SIG-M5 treated with dmso at 0.1 percent for 504 hours (cell line): ENCODE measurements around the gene GAB2.
"Not testable (repeated sequence)": the region's sequence is repeated elsewhere in the genome, so short reads cannot be mapped to it uniquely, and the experiment has no call there.

Experiments used
- DNase-seq: peaks from one replicate; lab custom pipeline; 2025; ENCODE audit not compliant: unreplicated experiment; lab: John Stamatoyannopoulos, UW

The GAB2 gene

DNA sequence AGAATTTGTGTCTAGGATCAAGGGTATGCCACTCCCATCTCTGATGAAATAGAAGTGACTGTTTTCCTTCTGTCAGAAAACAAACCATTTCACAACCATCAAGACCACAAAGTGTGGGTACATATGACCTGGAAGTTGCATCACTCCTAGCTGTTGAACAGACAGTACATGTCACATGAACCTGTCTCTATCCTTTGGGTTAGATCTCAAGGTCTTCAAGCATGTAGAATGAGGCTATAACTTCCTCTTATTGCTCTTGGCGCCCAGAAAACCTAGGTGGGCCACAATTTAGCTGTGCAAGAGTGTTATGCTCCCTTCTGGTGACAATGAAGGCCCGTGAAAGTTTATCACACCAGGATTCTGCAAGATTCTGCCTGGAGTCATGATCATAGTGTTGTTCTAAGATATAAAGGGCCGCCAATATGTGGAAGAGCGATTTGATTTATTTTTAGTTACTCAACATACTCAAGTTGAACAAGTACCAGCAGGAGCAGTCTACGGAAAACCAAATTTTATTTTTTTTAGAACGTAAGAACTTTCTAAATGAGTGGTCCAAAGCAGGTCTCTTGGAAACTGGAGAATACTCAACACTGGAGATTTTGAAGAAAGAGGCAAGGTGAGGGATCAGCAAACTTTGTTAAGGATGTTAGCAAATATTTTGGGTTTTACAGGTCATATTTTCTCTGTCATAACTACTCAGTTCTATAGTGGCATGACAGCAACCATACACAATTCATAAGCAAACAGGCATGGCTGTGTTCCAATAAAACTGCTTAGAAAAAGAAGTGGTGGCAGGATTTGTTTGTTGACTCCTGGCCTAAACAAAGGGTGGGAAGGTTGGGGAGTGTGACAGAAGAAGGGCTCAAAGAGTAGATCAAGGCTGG lies 127.1 kb downstream of the GAB2 start:
- DNase-seq, result peak; percentile 97

DNA sequence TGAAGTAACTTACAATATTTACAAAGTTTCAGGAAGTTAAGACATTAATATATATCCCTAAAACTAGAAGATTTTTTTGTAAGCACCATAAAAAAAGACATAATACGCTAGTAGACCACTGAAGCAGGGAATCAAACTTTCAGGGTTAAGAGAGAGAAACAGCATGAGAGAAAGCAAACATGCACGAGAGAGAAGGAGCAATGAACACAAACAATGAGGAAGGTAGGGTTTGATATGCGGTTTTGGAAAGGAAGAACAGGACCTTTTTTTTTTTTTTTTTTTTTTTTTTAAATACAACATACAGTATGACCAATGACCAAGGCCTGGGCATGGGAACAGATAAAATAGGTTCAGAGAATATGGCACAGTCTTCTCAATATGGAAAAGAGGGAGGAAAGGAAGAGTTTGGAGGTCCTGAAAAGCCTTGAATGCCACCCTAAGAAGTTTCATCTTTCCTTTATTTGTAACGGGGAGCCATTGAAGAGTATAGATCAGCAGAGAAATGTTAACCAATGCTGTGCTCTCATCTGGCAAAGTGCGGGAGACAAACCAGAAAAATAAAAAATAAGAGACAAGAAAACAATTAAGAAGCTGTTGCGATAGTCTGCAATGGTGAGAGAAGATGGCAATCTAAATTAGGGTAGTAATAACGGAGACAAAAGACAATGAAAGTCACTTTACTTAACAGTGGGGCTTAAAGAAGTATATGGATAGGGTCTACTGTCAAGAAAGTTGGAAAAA lies 127.9 kb downstream of the GAB2 start:
- DNase-seq, result peak; percentile 48

DNA sequence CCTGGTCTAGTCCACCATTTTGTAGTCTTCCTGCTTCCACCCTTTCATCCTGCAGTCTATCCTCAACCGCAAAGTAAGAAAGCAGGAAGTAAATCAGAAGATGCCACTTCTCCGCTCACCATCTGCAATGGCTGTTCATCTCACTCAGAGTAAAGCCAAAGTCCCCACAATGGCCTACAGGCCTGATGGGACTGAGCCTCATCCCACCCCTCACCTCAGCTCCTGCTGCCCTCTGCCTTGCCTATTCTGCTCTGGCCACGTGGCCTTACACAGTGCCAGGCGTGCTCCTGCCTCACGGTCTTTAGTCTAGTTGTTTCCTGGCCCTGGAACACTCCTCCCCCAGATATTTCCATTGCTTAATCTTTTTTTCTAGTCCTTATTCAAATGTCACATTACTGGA lies 133.4 kb downstream of the GAB2 start:
- no peak for DNase-seq

DNA sequence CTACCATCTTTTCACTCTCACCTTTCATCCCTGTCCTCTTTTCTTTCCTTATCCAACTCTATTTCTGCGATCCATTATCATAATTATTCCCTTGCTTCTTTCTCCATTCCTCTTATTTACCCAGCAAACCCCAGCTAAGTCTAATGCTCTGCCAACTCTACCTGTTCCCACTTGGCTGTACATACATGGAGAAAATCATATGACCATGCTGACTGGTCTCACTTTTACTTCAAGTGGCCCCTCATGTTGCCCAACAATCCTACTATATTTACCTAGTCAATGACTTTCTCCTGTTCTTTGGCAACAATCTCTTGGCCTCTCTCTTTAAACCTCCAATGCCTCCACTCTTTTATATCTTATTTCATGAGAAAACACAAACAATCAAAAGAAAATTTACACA lies 134.8 kb downstream of the GAB2 start:
- no peak for DNase-seq

DNA sequence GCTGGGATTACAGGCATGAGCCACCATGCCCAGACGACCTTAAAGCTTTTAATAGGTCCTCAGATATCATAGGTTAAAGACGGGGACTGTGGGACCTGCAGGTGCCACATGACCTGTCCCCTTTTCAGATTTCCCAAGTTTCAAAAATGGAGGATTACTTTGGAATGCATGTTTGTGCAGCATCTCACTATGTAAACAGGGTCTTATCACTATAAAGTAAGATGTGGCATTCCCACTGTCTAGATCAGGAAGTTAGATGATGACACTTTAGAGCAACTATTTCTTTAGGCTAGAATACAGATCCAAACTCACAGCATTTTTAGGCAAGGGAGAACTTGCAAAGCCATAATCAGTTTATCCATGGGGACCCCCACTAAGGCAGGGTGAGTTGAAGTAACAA lies 136.1 kb downstream of the GAB2 start:
- no peak for DNase-seq

DNA sequence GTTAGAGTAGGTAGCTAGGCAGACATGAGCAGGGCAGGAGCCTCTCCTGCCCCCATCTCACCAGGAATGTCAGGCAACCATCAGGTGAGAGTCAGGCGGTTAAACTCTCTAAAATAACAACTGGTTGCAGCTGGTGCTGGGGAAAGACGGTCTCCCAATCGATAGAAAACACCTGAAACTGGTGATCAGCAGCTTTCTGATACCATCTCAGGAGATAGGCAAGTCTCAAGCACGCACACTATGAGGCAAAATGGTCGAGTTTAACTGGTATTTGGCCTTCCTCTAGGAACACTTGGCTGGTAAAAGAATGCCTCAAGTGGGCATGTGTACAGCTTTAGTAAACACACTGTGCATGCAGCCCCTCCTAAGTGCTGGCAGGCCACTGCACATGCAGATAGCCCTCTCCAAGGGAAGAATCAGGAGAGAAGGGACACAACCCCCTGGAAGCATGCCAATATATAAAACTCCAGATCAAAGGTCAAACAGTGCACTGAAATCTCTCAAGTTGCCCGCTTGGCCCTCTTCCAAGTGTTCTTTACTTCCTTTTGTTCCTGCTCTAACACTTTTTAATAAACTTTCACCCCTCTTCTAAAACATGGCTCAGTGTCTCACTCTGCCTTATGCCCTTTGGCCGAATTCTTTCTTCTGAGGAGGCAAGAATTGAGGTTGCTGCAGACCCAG lies 140.2 kb downstream of the GAB2 start:
- DNase-seq, result no peak

DNA sequence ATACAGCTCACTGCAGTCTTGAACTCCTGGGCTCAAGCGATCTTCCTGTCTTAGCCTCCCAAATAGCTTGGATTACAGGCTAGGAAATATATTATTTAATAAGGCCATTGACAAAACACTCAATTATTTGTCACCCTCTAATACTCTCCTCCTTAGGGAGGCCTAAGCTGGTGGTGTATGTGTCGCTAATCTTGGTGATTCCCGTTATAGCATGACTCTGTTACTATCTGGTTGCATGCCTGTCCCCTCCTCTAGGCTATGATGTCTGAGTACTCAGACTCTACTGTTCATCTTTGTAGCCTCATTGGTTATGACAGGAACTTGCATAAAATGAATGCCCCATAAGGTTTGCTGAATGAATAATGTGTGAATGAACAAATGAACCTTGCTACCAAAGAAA lies 141.3 kb downstream of the GAB2 start:
- DNase-seq, result no peak

DNA sequence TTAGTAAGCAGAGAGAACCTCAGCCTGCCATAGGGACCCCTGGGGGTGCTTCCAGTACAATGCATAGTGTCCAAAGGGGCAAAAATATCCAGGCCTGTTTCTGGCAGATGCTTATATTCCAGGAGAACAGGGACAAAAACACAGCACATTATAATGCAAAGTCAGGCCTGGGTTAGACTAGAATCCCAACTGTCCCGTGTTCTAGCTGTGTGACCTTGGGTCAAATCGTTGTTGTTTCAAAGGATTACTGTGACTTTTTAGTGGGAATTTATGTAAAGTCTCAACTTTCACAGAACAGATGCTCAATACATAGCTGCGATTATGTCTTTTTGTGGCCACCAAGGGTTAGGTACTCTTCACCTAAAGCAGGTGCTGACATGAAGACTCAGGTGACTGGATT lies 142.9 kb downstream of the GAB2 start:
- no peak for DNase-seq

DNA sequence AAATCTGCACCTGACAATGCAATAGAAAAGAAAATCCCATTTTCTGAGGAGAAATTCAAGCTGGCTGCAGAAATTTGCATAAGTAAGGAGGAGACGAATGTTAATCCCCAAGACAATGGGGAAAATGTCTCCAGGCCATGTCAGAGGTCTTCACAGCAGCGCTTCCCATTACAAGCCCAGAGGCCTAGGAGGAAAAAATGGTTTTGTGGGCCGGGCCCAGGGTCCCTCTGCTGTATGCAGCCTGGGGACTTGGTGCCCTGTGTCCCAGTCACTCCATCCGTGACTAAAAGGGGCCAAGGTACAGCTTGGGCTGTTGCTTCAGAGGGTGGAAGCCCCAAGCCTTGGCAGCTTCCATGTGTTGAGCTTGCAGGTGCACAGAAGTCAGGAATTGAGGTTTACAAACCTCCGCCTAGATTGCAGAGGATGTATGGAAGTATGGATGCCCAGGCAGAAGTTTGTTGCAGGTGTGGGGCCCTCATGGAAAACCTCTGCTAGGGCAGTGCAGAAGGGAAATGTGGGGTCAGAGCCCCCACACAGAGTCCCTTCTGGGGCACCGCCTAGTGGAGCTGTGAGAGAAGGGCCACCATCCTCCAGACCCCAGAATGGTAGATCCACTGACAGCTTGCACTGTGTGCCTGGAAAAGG lies 144.9 kb downstream of the GAB2 start:
- not testable (repeated sequence) for DNase-seq

DNA sequence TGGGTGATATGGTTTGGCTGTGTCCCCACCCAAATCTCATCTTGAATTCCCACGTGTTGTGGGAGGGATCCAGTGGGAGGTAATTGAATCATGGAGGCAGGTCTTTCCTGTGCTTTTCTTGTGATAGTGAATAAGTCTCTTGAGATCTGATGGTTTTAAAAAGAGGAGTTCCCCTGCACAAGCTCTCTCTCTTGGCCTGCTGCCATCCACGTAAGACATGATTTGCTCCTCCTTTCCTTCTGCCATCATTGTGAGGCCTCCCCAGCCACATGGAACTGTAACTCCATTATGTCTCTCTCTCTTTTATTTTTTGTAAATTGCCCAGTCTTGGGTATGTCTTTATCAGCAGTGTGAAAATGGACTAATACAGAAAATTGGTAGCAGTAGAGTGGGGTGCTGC lies 145.8 kb downstream of the GAB2 start:
- not testable (repeated sequence) for DNase-seq

DNA sequence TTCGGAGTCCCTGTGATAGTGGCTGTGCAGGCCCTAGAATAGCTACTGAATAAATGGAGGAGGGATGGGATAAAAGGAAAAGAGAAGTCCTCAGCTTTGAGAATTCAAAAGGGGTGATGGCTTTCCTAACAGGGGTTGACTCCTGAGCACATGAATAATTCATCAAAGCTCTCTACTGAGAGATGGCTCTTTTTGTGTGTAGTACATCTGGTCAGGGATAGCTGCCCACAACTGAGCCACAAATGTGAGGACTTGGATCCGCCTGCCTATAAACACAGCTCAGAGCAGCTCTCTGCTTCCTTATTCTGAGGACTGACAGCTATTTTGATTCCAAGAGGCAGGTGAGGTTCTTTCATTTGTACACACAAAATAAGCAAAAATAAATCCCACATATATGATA lies 146.6 kb downstream of the GAB2 start:
- DNase-seq, result no peak

DNA sequence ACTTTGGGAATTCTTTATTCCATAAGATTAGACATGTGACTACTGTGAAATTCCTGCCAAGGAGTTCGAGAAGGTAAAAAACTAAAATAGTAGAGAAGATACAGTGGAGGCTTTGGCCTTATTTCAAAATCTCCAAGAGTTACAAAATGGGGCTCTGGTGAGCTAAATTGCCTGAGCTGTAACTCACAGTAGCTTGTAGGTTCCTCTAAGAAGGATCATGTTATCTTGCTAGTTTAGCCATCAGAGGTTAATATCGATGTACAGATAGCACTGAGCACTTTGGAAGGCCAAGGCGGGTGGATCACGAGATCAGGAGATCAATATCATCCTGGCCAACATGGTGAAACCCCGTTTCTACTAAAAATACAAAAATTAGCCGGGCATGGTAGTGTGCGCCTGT lies 147.8 kb downstream of the GAB2 start:
- no peak for DNase-seq

DNA sequence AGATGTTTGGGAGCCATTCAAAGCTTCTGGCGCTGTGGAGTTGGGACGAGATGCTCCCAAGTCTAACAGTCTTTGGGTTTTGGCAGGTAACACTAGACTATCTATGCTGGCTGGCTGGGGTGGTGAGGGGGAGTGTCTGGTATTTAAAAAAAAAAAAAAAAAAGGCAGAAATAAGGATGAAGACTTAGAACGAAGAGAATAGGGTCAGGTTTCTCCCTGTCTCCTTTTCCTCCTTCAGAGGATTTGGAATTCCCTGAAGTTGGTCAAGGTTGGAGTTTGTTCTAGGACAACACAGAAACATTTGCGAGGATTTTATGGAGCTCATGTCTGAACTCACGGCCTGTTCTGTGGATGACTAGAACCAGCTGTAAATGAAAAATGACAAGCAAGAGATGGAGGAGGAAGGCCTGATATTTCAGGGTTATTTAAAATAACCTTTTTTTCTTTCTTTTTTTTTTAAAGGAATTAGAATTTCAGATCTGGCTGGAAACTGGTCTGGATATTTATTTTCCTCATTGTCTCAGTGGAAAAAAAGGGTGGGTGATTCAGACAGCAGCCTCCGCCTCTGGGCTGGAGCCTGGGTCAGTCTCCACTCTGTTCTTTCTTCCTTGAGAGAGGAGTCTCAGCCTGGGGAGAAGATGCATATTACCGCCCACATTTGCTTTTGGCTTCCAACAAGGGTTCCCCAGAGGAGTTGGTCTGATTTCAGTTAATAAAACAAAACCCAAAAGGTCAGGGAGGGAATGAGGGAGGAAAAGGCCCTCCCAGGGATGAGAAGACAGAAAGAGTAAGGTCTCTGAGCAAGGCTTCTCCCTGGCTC lies 148.8 kb downstream of the GAB2 start:
- DNase-seq, result no peak

DNA sequence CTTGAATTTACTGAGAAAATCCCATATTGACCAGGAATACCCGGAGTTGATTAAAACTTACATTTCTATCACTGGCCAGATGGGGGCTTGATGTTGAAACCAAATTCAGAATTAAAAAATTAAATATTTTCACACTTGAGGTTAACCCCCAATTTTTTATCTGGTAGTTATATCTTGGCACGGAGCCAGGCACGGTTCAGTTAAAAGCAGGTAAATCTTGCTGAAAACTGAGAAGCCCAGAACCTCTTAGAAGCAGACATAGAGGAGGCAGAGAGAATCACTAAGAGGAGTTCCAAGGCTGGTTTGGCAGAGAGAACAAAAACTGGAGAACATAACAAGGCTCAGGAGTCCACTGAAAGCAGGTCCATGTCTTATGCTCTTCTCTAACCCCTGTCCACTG lies 151.2 kb downstream of the GAB2 start:
- no peak for DNase-seq

DNA sequence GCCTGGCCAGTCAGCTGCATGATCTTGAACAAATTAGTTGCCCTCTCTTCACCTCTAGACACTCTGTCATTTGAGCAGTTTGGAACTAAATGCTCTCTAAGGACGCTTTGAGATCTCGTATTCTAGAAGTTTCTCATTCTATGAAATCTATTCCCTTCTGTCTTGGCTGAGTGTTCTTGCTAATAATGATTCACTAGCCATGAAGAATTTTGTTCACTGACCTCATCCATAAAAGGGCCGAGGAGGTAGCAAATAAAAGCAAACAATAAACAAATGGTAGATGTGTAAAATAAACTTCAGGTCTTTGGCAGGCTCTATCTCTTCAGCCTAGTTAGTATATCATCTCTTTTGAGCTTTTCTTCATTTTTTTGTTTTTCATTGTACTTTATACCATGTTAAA lies 152.3 kb downstream of the GAB2 start:
- no peak for DNase-seq

DNA sequence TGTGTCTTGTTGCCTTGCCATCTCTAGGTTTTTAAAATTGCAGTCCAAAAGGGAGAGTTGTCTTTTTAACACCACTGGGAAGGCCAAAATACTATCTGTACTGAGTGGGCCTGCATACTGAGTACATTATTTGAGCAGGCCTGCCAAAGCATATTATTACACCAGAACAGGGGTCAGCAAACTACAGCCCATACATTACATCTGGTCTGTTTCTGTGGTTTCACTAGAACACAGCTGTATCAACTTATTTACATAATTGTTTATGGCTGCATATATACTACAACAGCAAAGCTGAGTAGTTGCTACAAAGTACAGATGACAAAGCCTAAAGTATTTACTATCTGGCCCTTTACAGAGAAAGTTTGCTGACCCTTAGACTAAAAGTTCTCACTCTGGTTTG lies 154.9 kb downstream of the GAB2 start:
- DNase-seq, result no peak

DNA sequence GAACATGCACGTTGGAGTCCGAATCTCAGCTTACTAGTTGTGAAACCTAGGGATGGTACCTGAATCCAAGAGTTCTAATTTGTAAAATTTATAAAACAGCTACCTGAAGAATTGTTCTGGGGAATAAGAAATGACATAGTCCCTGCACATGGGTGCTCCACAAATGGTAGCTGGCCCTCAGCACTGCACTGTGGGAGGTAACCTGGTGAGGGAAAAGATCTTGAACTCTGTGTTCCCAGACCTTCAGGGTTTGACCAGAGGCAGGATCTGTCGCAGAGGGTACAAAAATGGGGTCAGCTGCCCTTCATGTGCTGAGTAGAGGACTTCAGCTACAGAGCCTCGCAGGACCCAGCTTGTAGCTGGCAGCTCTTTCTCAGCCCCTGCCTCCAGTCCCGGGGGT lies 155.4 kb downstream of the GAB2 start:
- no peak for DNase-seq

DNA sequence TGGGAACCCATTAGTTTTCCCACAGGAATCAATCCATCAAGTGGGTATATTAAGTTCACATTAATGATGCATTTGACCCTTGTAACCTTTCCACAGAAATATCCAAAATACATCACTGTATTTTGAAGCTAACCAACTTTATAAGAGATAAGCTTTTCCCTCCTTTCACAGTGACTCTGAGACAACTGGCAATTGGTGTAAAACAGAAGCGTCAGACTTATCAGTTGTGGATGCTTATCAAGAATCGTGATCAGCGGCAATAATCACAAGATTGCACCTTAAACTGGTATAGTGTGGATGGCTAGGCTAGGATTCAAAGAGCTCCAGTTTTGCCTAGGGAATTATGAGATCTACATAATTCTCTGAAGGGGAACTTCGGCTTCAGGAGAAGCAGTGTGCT lies 155.8 kb downstream of the GAB2 start:
- DNase-seq, result no peak

DNA sequence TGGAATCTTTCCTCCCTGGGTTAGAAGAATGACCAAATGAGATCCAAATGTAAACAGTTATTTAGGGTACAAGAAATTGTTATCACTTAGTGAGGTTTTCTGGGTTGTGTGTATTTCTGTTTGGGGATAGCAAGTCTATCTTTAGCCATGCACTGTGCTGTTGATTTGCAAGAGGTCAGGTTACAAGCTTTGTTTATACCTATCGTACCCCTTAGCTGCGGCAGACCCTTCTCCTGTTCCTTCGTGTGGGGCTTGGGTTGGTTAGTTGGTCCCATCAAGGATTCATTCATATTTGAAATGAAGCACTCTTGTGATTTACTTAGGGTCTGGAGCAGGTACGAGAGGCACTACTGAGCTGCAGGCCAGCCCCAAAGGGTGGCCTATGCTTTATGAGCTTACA lies 156.3 kb downstream of the GAB2 start:
- DNase-seq, result no peak

DNA sequence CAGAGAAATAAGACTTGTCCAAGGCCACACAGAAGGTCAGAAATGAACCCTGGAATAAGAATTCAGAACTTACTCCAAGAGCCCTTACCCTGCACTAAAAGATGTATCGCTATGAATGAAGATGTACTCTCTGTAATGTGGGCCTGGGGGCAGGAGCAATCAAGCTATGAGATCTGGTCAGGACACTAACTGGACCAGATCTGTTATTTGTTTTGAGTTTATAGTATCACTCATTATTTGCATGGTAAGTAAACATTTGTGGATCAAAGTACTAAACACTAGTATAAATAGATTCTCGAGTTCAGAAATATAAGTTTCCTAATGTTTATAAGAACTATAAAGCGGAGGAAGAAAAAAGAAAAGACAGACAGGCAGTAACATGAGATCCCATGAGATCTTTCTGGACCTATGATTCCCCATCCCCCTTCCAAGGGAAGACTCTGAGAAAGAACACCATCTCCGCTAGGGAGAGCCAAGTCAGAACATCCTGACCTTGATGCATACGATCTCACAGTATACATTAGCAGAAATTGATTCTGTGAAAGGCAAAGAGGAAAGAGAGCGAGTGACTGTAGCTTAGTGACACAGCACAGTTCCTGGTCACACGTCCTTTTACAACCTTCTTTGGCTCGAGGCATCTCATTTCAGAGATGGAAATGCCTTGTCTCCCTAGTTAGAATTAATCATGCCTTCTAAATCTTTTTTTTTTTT lies 157.7 kb downstream of the GAB2 start:
- no peak for DNase-seq
